ENCODE results near the gene HERC4. TPM values are rescaled to one million over a fixed set of nuclear protein-coding genes. Genes with fewer than 3 reads are reported as not detected.

Gene HERC4
- total RNA-seq = 10 to 100 TPM; 53.8 to 60.1 TPM
- polyA plus RNA-seq (2013, experiment 1 of 2) = 25.8 TPM
- 23.9 TPM for polyA plus RNA-seq (2013, experiment 2 of 2)
- long read RNA-seq, experiment 1, partial matches to known transcripts = 3 of 9 reads
- long read RNA-seq, experiment 1, other reads (novel, unspliced or antisense) = 4 of 9 reads
- long read RNA-seq, experiment 2, transcript HERC4-202 (25 exons, 3,905 nt) = major isoform, 23 of 55 reads
- long read RNA-seq, experiment 2, partial matches to known transcripts = 10 of 55 reads
- long read RNA-seq, experiment 2, other reads (novel, unspliced or antisense) = 22 of 55 reads
- long read RNA-seq, experiment 3, full-length matches to known transcripts = 132 of 221 reads
- long read RNA-seq, experiment 3, partial matches to known transcripts = 28 of 221 reads
- long read RNA-seq, experiment 3, other reads (novel, unspliced or antisense) = 61 of 221 reads
- long read RNA-seq, experiment 4, partial matches to known transcripts = 21 of 31 reads
- long read RNA-seq, experiment 4, other reads (novel, unspliced or antisense) = 5 of 31 reads

GRCh38 chr10:68074775-68075549 is at the start of gene HERC4:
Gene HERC4, minus strand, starts transcription at chr10:68075283. Its CDS starts 2,175 bp downstream, at chr10:68073108.
- H3K9ac ChIP-seq (ENCODE audit: extremely low read depth, low read length, poor library complexity, severe bottlenecking) = peak within 1 kb of the TSS; percentile 86
- Mint-ChIP-seq H3K4me1 (peaks cover 22% of the 10 kb centered on the region), H3K9me3 (no peaks in the 10 kb centered on the region), H3K4me3 (peak within 1 kb of the TSS; percentile 97), H3K27ac (peak within 1 kb of the TSS; percentile 96), H3K36me3 (ENCODE audit: low read depth) (peaks cover 8% of the 10 kb centered on the region), H3K27me3 (ENCODE audit: insufficient read depth) (no peaks in the 10 kb centered on the region)
- 0 to 1% methylated on average over 8 to 55 of the region's 64 CpGs for WGBS, 2 experiments (ENCODE audit: insufficient coverage in 1 of 2, insufficient read length in 1 of 2)
- H3K9me3 ChIP-seq (ENCODE audit: control insufficient read depth, low read length) = no peaks in the 10 kb centered on the region
- no peaks in the 10 kb centered on the region for H3K27me3 ChIP-seq (ENCODE audit: control insufficient read depth, insufficient read depth, low read length, poor library complexity, severe bottlenecking)
- no peaks in the 10 kb centered on the region for H3K4me1 ChIP-seq (ENCODE audit: control insufficient read depth, insufficient read depth, low read length)
- no peak for TF ChIP-seq CTCF (conservative IDR thresholded peaks at IDR 0.05)
- peak; percentile 97 for DNase-seq
- H3K4me3 ChIP-seq (ENCODE audit: low read length) = peak within 1 kb of the TSS; percentile 89
- peaks cover 17% of the 10 kb centered on the region for H3K36me3 ChIP-seq (ENCODE audit: control insufficient read depth, insufficient read depth, low read length)
- H3K27ac ChIP-seq (ENCODE audit: low read depth, low read length) = peak within 1 kb of the TSS; percentile 96

- Histone ChIP-seq H3K9ac (ENCODE audit: extremely low read depth, low read length, poor library complexity, severe bottlenecking) (no peak overlapping the region), H3K4me1 (ENCODE audit: control insufficient read depth, insufficient read depth, low read length) (no peaks in the 10 kb centered on the region), H3K9me3 (ENCODE audit: control insufficient read depth, low read length) (no peaks in the 10 kb centered on the region), H3K27me3 (ENCODE audit: control insufficient read depth, insufficient read depth, low read length, poor library complexity, severe bottlenecking) (no peaks in the 10 kb centered on the region), H3K27ac (ENCODE audit: low read depth, low read length) (no peak overlapping the region), H3K36me3 (ENCODE audit: control insufficient read depth, insufficient read depth, low read length) (no peaks in the 10 kb centered on the region), H3K4me3 (ENCODE audit: low read length) (no peak overlapping the region)
- H3K4me1 Mint-ChIP-seq = peaks cover 8% of the 10 kb centered on the region
- H3K27ac Mint-ChIP-seq = no peak overlapping the region
- WGBS, 2 experiments (ENCODE audit: insufficient coverage in 1 of 2, insufficient read length in 1 of 2) = 85 to 100% methylated on average over 3 of the region's 3 CpGs
- H3K9me3 Mint-ChIP-seq = no peaks in the 10 kb centered on the region
- H3K36me3 Mint-ChIP-seq (ENCODE audit: low read depth) = no peaks in the 10 kb centered on the region
- no peak overlapping the region for H3K4me3 Mint-ChIP-seq
- no peak for TF ChIP-seq CTCF (conservative IDR thresholded peaks at IDR 0.05)
- no peak for DNase-seq
- H3K27me3 Mint-ChIP-seq (ENCODE audit: insufficient read depth) = no peaks in the 10 kb centered on the region
Observed at GRCh38 chr10:68124718-68125117, 49.6 kb upstream of the HERC4 start.

GRCh38 chr10:68121852-68122251 is 46.8 kb upstream of the HERC4 start:
- no peak overlapping the region for H3K4me3 ChIP-seq (ENCODE audit: low read length)
- Mint-ChIP-seq H3K4me3 (no peak overlapping the region), H3K27ac (no peak overlapping the region), H3K27me3 (ENCODE audit: insufficient read depth) (no peaks in the 10 kb centered on the region), H3K9me3 (no peaks in the 10 kb centered on the region), H3K4me1 (peaks cover 8% of the 10 kb centered on the region), H3K36me3 (ENCODE audit: low read depth) (no peaks in the 10 kb centered on the region)
- no peak for TF ChIP-seq CTCF (conservative IDR thresholded peaks at IDR 0.05)
- H3K27ac ChIP-seq (ENCODE audit: low read depth, low read length) = no peak overlapping the region
- H3K4me1 ChIP-seq (ENCODE audit: control insufficient read depth, insufficient read depth, low read length) = no peaks in the 10 kb centered on the region
- H3K27me3 ChIP-seq (ENCODE audit: control insufficient read depth, insufficient read depth, low read length, poor library complexity, severe bottlenecking) = no peaks in the 10 kb centered on the region
- H3K9me3 ChIP-seq (ENCODE audit: control insufficient read depth, low read length) = no peaks in the 10 kb centered on the region
- 75 to 89% methylated on average over 3 to 9 of the region's 9 CpGs for WGBS, 2 experiments (ENCODE audit: insufficient coverage in 1 of 2, insufficient read length in 1 of 2)
- no peaks in the 10 kb centered on the region for H3K36me3 ChIP-seq (ENCODE audit: control insufficient read depth, insufficient read depth, low read length)
- no peak overlapping the region for H3K9ac ChIP-seq (ENCODE audit: extremely low read depth, low read length, poor library complexity, severe bottlenecking)
- peak; percentile 81 for DNase-seq
